Measurements from ENCODE around the gene SLC26A8.

- TF ChIP-seq CTCF (IDR thresholded peaks at IDR 0.05) (no peak), POLR2A (IDR thresholded peaks at IDR 0.05) (no peak), EP300 (IDR thresholded peaks at IDR 0.05) (no peak)
Measured at GRCh38 chr6:35969646-35970045, 54.8 kb downstream of the SLC26A8 start.

All from stomach (tissue), 4 donors.